NCI-H446 treated with DMSO at 0.1 percent for 48 hours (cell line): ENCODE results near the gene COASY.

ENCODE experiments used
- DNase-seq: peaks from one replicate; lab custom pipeline; 2025; lab: John Stamatoyannopoulos, UW

Gene COASY

GRCh38 chr17:42561897-42562387, at the start of gene COASY:
COASY (plus strand) TSS chr17:42562148; CDS start chr17:42562623, 475 bp downstream.
- peak; percentile 90 for DNase-seq

GRCh38 chr17:42512246-42512645, 49.7 kb upstream of the COASY start:
- no peak for DNase-seq

- DNase-seq = no peak
Measured at GRCh38 chr17:42512733-42513251, 49.2 kb upstream of the COASY start.

GRCh38 chr17:42513686-42514085, 48.3 kb upstream of the COASY start:
- no peak for DNase-seq

- no peak for DNase-seq
Measured at GRCh38 chr17:42514279-42514678, 47.7 kb upstream of the COASY start.

GRCh38 chr17:42514867-42515266, 47.1 kb upstream of the COASY start:
- DNase-seq = no peak

- peak; percentile 48 for DNase-seq
Measured at GRCh38 chr17:42517516-42517915, 44.4 kb upstream of the COASY start.

GRCh38 chr17:42518046-42518754, 43.7 kb upstream of the COASY start:
- DNase-seq = peak; percentile 83

- peak; percentile 23 for DNase-seq
Measured at GRCh38 chr17:42518755-42519545, 43.0 kb upstream of the COASY start.

GRCh38 chr17:42519546-42520491, 42.1 kb upstream of the COASY start:
- peak; percentile 48 for DNase-seq

GRCh38 chr17:42520540-42520951, 41.4 kb upstream of the COASY start:
- no peak for DNase-seq

GRCh38 chr17:42521036-42521435, 40.9 kb upstream of the COASY start:
- DNase-seq = no peak

GRCh38 chr17:42521666-42522262, 40.2 kb upstream of the COASY start:
- DNase-seq = no peak

- no peak for DNase-seq
Measured at GRCh38 chr17:42522263-42522790, 39.6 kb upstream of the COASY start.

GRCh38 chr17:42522798-42523278, 39.1 kb upstream of the COASY start:
- no peak for DNase-seq

- no peak for DNase-seq
Measured at GRCh38 chr17:42525221-42525620, 36.7 kb upstream of the COASY start.

- DNase-seq = no peak
Measured at GRCh38 chr17:42526031-42526444, 35.9 kb upstream of the COASY start.

GRCh38 chr17:42527932-42528331, 34.0 kb upstream of the COASY start:
- DNase-seq = no peak

- DNase-seq = no peak
Measured at GRCh38 chr17:42529061-42529460, 32.9 kb upstream of the COASY start.

- DNase-seq = no peak
Measured at GRCh38 chr17:42530952-42531454, 30.9 kb upstream of the COASY start.
